ENCODE measurements around the gene VPREB1. TPM values are rescaled to one million over a fixed set of nuclear protein-coding genes. Genes with fewer than 3 reads are reported as not detected.

Gene VPREB1
- total RNA-seq, 1 experiment from 2014 or later, result not detected

DNA sequence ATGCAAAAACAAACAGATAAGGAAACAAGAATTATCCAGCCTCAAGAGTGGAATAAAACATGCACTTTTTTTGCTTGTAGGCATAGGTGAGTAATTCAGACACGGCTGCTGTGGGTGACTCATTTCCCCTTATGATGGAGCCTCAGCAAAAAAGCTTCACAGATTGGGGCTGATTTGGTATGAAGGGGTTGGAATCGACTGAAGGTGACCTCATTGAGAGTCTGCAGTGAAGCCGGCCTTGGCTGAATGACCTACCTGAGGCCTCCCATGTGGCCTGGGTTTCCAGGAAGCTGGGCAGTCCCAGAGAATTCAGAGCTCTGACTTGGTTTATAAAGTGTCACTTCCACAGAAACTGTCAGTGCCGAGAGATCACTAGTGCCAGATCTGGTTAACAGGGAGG is 34.2 kb upstream of the VPREB1 start:
- Histone ChIP-seq H3K4me1 (ENCODE audit: insufficient read depth, low read length, poor library complexity, severe bottlenecking) (no peaks in the 10 kb centered on the region), H3K27me3 (replicated peaks; ENCODE audit: insufficient read depth, low read depth, low read length, poor library complexity) (peaks cover 46% of the 10 kb centered on the region), H3K9me3 (ENCODE audit: low read depth, low read length, poor library complexity, severe bottlenecking) (no peaks in the 10 kb centered on the region), H3K36me3 (ENCODE audit: insufficient read depth, low read length, poor library complexity, severe bottlenecking) (no peaks in the 10 kb centered on the region), H3K27ac (ENCODE audit: low read depth, low read length, poor library complexity, severe bottlenecking) (no peak overlapping the region), H3K4me3 (ENCODE audit: low read depth, low read length, poor library complexity, severe bottlenecking) (no peak overlapping the region)
- POLR2A ChIA-PET (ENCODE audit: low non-redundant PET), result no interaction called here
- no TSS peak for BruUV-seq (replicated peaks)
- intact Hi-C loops (cut with micrococcal nuclease; ENCODE audit: unreplicated experiment), result no loop called here
- TF ChIP-seq, protein P1, sequence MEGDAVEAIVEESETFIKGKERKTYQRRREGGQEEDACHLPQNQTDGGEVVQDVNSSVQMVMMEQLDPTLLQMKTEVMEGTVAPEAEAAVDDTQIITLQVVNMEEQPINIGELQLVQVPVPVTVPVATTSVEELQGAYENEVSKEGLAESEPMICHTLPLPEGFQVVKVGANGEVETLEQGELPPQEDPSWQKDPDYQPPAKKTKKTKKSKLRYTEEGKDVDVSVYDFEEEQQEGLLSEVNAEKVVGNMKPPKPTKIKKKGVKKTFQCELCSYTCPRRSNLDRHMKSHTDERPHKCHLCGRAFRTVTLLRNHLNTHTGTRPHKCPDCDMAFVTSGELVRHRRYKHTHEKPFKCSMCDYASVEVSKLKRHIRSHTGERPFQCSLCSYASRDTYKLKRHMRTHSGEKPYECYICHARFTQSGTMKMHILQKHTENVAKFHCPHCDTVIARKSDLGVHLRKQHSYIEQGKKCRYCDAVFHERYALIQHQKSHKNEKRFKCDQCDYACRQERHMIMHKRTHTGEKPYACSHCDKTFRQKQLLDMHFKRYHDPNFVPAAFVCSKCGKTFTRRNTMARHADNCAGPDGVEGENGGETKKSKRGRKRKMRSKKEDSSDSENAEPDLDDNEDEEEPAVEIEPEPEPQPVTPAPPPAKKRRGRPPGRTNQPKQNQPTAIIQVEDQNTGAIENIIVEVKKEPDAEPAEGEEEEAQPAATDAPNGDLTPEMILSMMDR (conservative IDR thresholded peaks at IDR 0.05; ENCODE audit: low read depth, low read length), result no peak
- TF ChIP-seq EZH2 (IDR thresholded peaks at IDR 0.05; ENCODE audit: borderline replicate concordance, low read depth, low read length, poor library complexity, severe bottlenecking), result no peak
- no peak for DNase-seq (ENCODE audit: low spot score)
- CTCF ChIA-PET, result no interaction called here

GRCh38 chr22:22210889-22211833 is 33.4 kb upstream of the VPREB1 start:
- Histone ChIP-seq H3K27ac (ENCODE audit: low read depth, low read length, poor library complexity, severe bottlenecking) (no peak overlapping the region), H3K4me1 (ENCODE audit: insufficient read depth, low read length, poor library complexity, severe bottlenecking) (no peaks in the 10 kb centered on the region), H3K27me3 (replicated peaks; ENCODE audit: insufficient read depth, low read depth, low read length, poor library complexity) (peaks cover 38% of the 10 kb centered on the region), H3K4me3 (ENCODE audit: low read depth, low read length, poor library complexity, severe bottlenecking) (no peak overlapping the region), H3K36me3 (ENCODE audit: insufficient read depth, low read length, poor library complexity, severe bottlenecking) (no peaks in the 10 kb centered on the region), H3K9me3 (ENCODE audit: low read depth, low read length, poor library complexity, severe bottlenecking) (no peaks in the 10 kb centered on the region)
- TF ChIP-seq, protein P1 (conservative IDR thresholded peaks at IDR 0.05; ENCODE audit: low read depth, low read length), result no peak
- TF ChIP-seq EZH2 (IDR thresholded peaks at IDR 0.05; ENCODE audit: borderline replicate concordance, low read depth, low read length, poor library complexity, severe bottlenecking), result no peak
- POLR2A ChIA-PET (ENCODE audit: low non-redundant PET), result no interaction called here
- CTCF ChIA-PET, result no interaction called here
- intact Hi-C loops (cut with micrococcal nuclease; ENCODE audit: unreplicated experiment), result no loop called here
- BruUV-seq (replicated peaks), result no TSS peak
- no peak for DNase-seq (ENCODE audit: low spot score)

- Histone ChIP-seq H3K4me3 (ENCODE audit: low read depth, low read length, poor library complexity, severe bottlenecking) (no peak overlapping the region), H3K9me3 (ENCODE audit: low read depth, low read length, poor library complexity, severe bottlenecking) (no peaks in the 10 kb centered on the region), H3K27ac (ENCODE audit: low read depth, low read length, poor library complexity, severe bottlenecking) (no peak overlapping the region), H3K27me3 (replicated peaks; ENCODE audit: insufficient read depth, low read depth, low read length, poor library complexity) (peaks cover 28% of the 10 kb centered on the region), H3K36me3 (ENCODE audit: insufficient read depth, low read length, poor library complexity, severe bottlenecking) (no peaks in the 10 kb centered on the region), H3K4me1 (ENCODE audit: insufficient read depth, low read length, poor library complexity, severe bottlenecking) (no peaks in the 10 kb centered on the region)
- no TSS peak for BruUV-seq (replicated peaks)
- no peak for DNase-seq (ENCODE audit: low spot score)
- intact Hi-C loops (cut with micrococcal nuclease; ENCODE audit: unreplicated experiment), result no loop called here
- no peak for TF ChIP-seq EZH2 (IDR thresholded peaks at IDR 0.05; ENCODE audit: borderline replicate concordance, low read depth, low read length, poor library complexity, severe bottlenecking)
- TF ChIP-seq, protein P1 (conservative IDR thresholded peaks at IDR 0.05; ENCODE audit: low read depth, low read length), result no peak
- POLR2A ChIA-PET (ENCODE audit: low non-redundant PET), result no interaction called here
- CTCF ChIA-PET, result interaction anchor here (0.6 kb wide), 1 partner anchor 10 kb away, joined by 4 read pairs; no protein-coding TSS in a partner anchor
Measured at GRCh38 chr22:22213231-22213630, 31.4 kb upstream of the VPREB1 start.
